Muscle of back (tissue), 11 donors: ENCODE data around the gene ST6GALNAC3. TPM values are rescaled to one million over a fixed set of nuclear protein-coding genes. Genes with fewer than 3 reads are reported as not detected.

Experiments
- DNase-seq, 3 donors: peaks; one replicate each; pipeline versions ENCODE4 v3.0.0 to v3.0.0-alpha.2; 2013
- polyA plus RNA-seq, 10 donors: library from polyadenylated mRNA; unstranded; fragments of 120-200 nt; gene quantifications; one replicate each; pipeline ENCODE4 v1.2.1, GENCODE V29; 2013; ENCODE audit not compliant: insufficient read length in 10 of 10

The ST6GALNAC3 gene
- polyA plus RNA-seq, 10 donors, result 5.0 to 11.0 (median 8.0) TPM

DNA sequence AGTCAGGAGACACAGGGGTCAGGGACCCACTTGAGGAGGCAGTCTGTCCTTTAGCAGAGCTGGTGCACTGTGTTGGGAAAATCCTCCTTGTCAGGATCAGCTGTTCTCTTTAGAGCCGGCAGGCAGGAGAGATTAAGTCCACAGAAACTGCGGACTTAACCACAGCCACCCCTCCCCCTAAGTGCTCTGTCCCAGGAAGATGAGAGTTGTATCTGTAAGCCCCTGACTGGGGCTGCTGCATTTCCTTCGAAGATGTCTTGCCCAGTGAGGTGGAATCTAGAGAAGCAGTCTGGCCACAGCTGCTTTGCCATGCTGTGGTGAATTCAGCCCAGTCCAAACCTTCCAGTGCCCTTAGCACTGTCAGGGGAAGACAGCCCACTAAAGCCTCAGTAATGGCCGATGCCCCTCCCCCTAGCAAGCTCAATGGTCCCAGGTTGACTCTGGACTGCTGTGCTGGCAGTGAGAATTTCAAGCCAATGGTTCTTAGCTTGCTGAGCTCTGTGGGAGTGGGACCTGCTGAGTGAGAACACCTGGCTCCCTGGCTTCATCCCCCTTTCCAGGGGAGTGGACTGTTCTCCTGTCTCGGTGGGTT is 172.8 kb downstream of the ST6GALNAC3 start:
- no peak for DNase-seq

- DNase-seq, result peak in 2 of 3 donors; percentile 54 to 74
Observed at GRCh38 chr1:76250271-76250670, 175.7 kb downstream of the ST6GALNAC3 start.

- DNase-seq, result peak in 1 of 3 donors; percentile 78
Observed at GRCh38 chr1:76252431-76252830, 177.9 kb downstream of the ST6GALNAC3 start.

GRCh38 chr1:76254104-76255030 is 179.8 kb downstream of the ST6GALNAC3 start:
- DNase-seq, result peak in 2 of 3 donors; percentile 67 to 70

DNA sequence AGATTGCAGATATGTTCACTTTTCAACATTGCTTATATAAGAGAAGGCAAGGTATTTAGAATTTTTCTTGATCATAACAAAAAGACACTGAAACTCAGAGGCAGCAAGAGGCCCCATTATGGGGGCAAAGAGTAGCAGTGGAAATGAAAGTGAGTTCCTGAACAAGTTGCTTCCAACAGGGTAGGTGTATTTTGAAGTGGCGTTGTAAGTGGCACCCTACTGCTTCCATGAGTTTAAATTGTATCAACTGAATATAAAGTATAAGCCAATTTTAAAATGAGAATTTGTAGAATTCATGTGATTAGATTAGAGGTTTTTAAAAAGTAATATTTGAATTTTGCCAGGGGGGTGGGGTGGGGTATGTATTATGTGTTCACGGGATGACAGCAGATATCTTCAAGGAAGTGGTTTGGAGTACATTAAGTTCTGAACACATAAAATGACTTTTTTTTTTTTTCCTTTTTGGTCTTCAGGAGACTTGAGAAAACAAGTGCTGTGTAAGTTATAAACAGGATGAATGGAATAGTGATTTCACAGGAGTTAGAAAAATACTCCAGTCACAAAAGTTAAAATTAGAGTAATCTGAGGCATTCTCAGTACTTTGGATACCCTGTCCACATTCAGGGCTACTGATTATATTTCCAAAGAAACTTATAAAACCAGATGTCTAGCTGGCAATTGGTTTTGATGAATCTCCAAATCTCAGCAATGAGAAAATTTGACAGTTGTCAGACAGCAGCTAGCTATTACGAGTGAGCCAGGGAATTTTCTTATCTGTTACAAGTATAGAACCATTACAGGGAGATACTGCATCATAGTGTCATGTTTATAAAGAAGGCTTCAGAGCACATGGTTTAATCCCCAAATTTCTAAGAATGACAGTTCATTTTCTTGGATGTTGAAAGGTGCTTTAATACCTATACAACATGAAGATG is 182.0 kb downstream of the ST6GALNAC3 start:
- peak in 1 of 3 donors; percentile 37 for DNase-seq

- DNase-seq, result peak in 1 of 3 donors; percentile 10
Observed at GRCh38 chr1:76257823-76258222, 183.3 kb downstream of the ST6GALNAC3 start.

DNA sequence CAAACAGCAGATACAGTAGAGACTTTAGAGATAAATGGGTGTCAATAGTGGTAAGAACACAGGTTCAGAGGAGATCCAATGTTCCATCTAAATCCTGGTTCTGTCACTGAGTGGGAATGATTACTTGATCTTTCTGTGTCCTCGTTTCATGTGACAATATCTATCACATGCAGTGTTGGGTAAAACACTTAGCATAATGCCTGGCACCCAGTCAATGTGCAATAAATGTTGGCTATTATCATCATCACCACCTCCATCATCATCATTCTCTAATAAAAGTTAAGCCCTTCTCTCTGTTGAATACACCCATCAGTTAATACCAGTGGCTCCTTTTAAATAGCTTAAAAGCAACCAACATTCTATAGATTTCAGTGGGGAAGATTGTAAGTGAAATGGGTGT is 184.7 kb downstream of the ST6GALNAC3 start:
- no peak for DNase-seq

- no peak for DNase-seq
Observed at GRCh38 chr1:76260279-76260678, 185.7 kb downstream of the ST6GALNAC3 start.

DNA sequence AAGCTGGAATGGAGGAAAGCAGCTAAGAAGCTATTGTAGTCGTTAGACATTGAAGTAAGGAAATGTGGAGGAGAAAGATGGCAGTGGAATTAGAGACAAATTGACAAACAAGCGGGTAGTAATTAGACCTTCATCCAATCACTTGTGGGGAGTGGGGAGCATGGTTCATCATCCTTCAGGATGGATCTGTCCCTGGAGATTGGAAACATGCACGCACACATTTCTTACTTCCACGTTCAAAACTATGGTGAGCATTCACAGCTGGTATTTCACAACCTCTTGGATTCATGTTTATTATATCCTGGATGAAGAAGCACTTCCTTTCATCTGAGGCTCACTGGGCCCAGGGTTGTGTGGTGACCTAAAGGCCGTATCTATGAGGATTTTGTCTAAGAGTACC is 188.1 kb downstream of the ST6GALNAC3 start:
- DNase-seq, result no peak

DNA sequence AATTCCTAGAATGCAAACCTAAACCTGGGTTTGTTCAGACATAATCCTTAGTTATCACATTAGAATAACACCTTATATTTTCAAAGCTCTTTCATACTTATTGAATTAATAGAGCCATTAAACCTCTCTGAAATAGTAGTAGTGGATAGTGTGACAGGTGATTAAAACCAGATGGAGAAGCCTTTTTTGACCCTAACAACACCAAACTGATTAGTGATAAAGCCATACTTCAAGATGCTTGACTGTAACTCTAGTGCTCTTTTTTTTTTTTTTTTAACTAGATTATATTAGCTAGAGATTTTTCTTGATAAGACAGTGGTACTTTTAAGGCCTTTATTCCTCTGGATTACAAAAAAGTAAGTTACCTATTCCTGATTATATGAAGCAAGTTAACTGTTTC is 190.1 kb downstream of the ST6GALNAC3 start:
- DNase-seq, result no peak

- no peak for DNase-seq
Observed at GRCh38 chr1:76266762-76267161, 192.2 kb downstream of the ST6GALNAC3 start.

- DNase-seq, result no peak
Observed at GRCh38 chr1:76267631-76268030, 193.1 kb downstream of the ST6GALNAC3 start.

DNA sequence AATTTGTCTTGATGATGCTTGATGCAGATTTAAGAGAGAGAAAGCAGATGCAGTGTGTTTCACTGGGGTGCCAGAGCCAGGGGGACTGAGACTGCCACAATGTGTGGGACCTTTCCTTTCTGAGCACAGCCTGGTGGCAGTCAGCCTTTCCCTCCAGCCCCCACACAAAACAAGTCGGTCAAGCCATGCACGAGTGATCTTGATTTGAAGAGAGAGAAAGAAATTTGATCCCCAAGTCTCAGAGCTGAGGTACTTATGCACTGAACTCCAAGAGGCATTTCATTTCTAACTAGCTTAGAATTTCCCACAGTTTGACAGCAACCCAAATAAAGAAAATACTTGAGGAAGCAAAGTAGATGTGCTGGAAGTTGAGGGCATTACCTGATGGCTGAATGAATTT is 193.8 kb downstream of the ST6GALNAC3 start:
- DNase-seq, result peak in 1 of 3 donors; percentile 55

DNA sequence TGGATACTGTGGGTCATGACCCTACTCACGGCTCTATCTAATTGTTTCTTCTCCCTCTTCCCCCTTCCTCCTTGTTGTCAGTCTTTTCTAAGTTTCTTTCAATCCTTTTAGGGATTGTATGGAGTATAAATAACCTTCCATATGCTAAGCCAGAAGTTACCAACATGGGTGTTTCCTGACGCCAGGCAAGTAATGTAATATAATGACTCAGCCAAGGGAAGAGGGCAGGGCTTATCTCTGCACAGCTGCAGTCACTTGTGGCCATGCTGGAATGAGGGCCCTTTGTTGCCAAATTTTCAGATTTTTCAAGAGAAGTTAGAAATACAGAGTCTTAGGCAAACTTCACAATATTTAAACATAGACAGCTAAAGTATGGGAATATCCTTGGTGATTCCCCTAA is 194.6 kb downstream of the ST6GALNAC3 start:
- DNase-seq, result peak in 2 of 3 donors; percentile 67 to 71

- DNase-seq, result no peak
Observed at GRCh38 chr1:76274302-76274701, 199.8 kb downstream of the ST6GALNAC3 start.

DNA sequence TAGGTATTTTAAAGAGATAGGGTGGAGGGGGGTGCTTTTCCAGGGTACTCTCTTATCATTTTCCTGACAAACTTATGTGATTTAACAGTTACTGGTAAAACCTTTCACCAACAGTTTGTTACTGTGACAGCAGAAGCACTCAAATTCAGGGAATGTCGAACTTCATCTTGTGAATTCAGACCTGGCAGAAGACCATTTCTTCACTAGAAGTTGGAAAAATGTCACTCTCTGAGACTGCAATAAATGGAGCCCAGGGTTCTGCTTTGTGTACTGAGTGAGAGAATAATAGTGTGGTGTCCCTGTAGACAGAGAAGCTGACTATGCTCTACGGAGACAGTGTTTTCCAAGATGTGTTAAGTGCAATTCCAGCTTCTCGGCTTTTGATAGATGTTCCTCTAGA is 200.2 kb downstream of the ST6GALNAC3 start:
- peak in 1 of 3 donors; percentile 12 for DNase-seq

- DNase-seq, result no peak
Observed at GRCh38 chr1:76278711-76279100, 204.2 kb downstream of the ST6GALNAC3 start.

- DNase-seq, result peak in 1 of 3 donors; percentile 51
Observed at GRCh38 chr1:76279101-76279748, 204.7 kb downstream of the ST6GALNAC3 start.

DNA sequence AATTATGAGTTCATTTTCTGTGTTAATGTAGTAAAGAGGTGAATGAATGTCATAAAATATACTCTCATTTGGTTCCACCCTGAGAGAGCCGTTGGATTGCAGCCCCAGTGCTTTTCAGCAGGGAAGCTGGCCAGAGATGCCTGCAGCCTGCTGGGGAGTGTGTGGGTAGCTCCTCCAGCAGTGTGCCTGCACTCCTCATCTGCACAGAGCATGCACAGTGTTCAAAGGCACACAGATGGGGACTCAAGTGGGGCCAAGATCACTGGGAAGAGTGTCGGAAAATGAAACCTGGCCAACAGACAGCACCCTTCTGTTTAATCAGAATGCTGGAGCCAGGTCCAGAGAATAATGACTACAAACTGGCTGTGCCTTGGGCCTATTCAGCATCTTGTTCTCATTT is 206.8 kb downstream of the ST6GALNAC3 start:
- DNase-seq, result peak in 2 of 3 donors; percentile 51 to 78

- no peak for DNase-seq
Observed at GRCh38 chr1:76284842-76285241, 210.3 kb downstream of the ST6GALNAC3 start.

GRCh38 chr1:76285578-76286135 is 211.1 kb downstream of the ST6GALNAC3 start:
- DNase-seq, result no peak
